ENCODE measurements around the gene INTS11. TPM values are rescaled to one million over a fixed set of nuclear protein-coding genes. Genes with fewer than 3 reads are reported as not detected.

The INTS11 gene
- total and polyA plus RNA-seq, 2 of the 13 experiments (the other 11 are each of a cell fraction or from before 2014, with no cell fraction given): 52.8 to 94.8 TPM

GRCh38 chr1:1286313-1287261, 37.9 kb downstream of the INTS11 start:
- peak; percentile 1; the same call in 1 of the 3 replicates for ATAC-seq
- peaks cover 0 to 2% of the 10 kb centered on the region in 2 experiments; a peak in 1 of 5 replicates for H3K27me3 ChIP-seq (ENCODE audit: control insufficient read depth in 1 of 2, insufficient read depth in 2 of 2, low read length in 2 of 2)
- peaks cover 44% of the 10 kb centered on the region for H3K4me1 ChIP-seq (ENCODE audit: insufficient read depth, low read length)
- intact Hi-C loops (cut with micrococcal nuclease; ENCODE audit: unreplicated experiment) (no loop called here), in situ Hi-C loops (cut with HindIII; ENCODE audit: extremely low pct_ligation_motif_present, low pct_unique_long_range_greater_than_20kb) (no loop called here)
- H3K9me3 ChIP-seq (ENCODE audit: low read length): no peaks in the 10 kb centered on the region
- H3K79me2 ChIP-seq (ENCODE audit: insufficient read depth, low read length): no peaks in the 10 kb centered on the region
- ChIA-PET CTCF (ENCODE audit: low intra/inter-chr PET ratio, low total read pairs) (no interaction called here), POLR2A (interaction anchor here (1.3 to 1.9 kb wide), 5 partner anchors 13 to 280 kb away, joined by 3 to 5 read pairs (median 3); partner anchors contain the start of genes AURKAIP1, ISG15 and UBE2J2)
- WGBS (ENCODE audit: low lambda C conversion rate): 35% methylated on average over 8 of the region's 50 CpGs
- H4K20me1 ChIP-seq (ENCODE audit: insufficient read depth, low read length): no peaks in the 10 kb centered on the region
- H3K4me3 ChIP-seq (replicated peaks in 1 of 3; ENCODE audit: insufficient read depth in 1 of 3, low read depth in 2 of 3, low read length in 3 of 3): peak overlapping the region in 2 of 3 experiments; percentile 12 to 54; a peak in 1 of 6 replicates
- FAIRE-seq: no peak
- no peaks in the 10 kb centered on the region for H3K36me3 ChIP-seq (replicated peaks in 1 of 2; ENCODE audit: control insufficient read depth in 1 of 2, insufficient read depth in 2 of 2, low read length in 2 of 2)
- no TSS peak for BruUV-seq (replicated peaks)
- H3K9ac ChIP-seq (ENCODE audit: insufficient read depth, low read depth, low read length): no peak overlapping the region
- H2AFZ ChIP-seq (ENCODE audit: low read length): no peak overlapping the region
- DNase-seq (ENCODE audit: low spot score): no peak
- no peak overlapping the region for H3K27ac ChIP-seq (ENCODE audit: extremely low read length, insufficient read depth, low read length)
- peak overlapping the region; percentile 58 for H3K4me2 ChIP-seq (ENCODE audit: low read depth, low read length)
- 0 out of 2 replicates have a peak, but pooled peaks have one; percentile 18 for TF ChIP-seq ZNF776 (CRISPR knock-in tag; IDR thresholded peaks at IDR 0.05)
- TF ChIP-seq NFATC3 (CRISPR knock-in tag; IDR thresholded peaks at IDR 0.05): no peak
- no peak for TF ChIP-seq ZNF569 (CRISPR knock-in tag; IDR thresholded peaks at IDR 0.05; ENCODE audit: borderline replicate concordance)
- TF ChIP-seq ZNF280D (CRISPR knock-in tag; IDR thresholded peaks at IDR 0.05): 0 out of 2 replicates have a peak, but pooled peaks have one; percentile 6
- no peak for TF ChIP-seq NFIB (CRISPR knock-in tag; IDR thresholded peaks at IDR 0.05; ENCODE audit: borderline replicate concordance)
- TF ChIP-seq ZBTB7A (CRISPR knock-in tag; IDR thresholded peaks at IDR 0.05): no peak; the same call in 1 of the 2 replicates
- 0 out of 2 replicates have a peak, but pooled peaks have one; percentile 21 for TF ChIP-seq MYC (CRISPR knock-in tag; IDR thresholded peaks at IDR 0.05; ENCODE audit: borderline replicate concordance)
- TF ChIP-seq MBNL3 (CRISPR knock-in tag; conservative IDR thresholded peaks at IDR 0.05): no peak
- TF ChIP-seq ZNF317 (CRISPR knock-in tag; IDR thresholded peaks at IDR 0.05): peak; percentile 5; the same call in 1 of the 2 replicates
- no peak for TF ChIP-seq HNRNPLL (IDR thresholded peaks at IDR 0.05; ENCODE audit: low read depth, low read length, poor library complexity, severe bottlenecking)
- 0 out of 2 replicates have a peak, but pooled peaks have one; percentile 38 for TF ChIP-seq ZNF235 (CRISPR knock-in tag; IDR thresholded peaks at IDR 0.05; ENCODE audit: borderline replicate concordance)
- TF ChIP-seq NONO (IDR thresholded peaks at IDR 0.05): no peak
- no peak for TF ChIP-seq NONO (CRISPR knock-in tag; conservative IDR thresholded peaks at IDR 0.05)
- TF ChIP-seq ZNF784 (CRISPR knock-in tag; IDR thresholded peaks at IDR 0.05; ENCODE audit: borderline replicate concordance): 0 out of 2 replicates have a peak, but pooled peaks have one; percentile 2
- 0 out of 2 replicates have a peak, but pooled peaks have one; percentile 0 for TF ChIP-seq SAP130 (CRISPR knock-in tag; IDR thresholded peaks at IDR 0.05; ENCODE audit: low read depth)
- 0 out of 2 replicates have a peak, but pooled peaks have one; percentile 12 for TF ChIP-seq MEIS1 (CRISPR knock-in tag; IDR thresholded peaks at IDR 0.05; ENCODE audit: borderline replicate concordance)
- peak; percentile 45 for TF ChIP-seq AGO1 (IDR thresholded peaks at IDR 0.05; ENCODE audit: low read depth, low read length, poor library complexity, severe bottlenecking)
